ENCODE results near the gene FAN1. TPM values are rescaled to one million over a fixed set of nuclear protein-coding genes. Genes with fewer than 3 reads are reported as not detected.

Gene FAN1
- total RNA-seq, 1 donor from 2014 or later = 35.3 TPM

DNA sequence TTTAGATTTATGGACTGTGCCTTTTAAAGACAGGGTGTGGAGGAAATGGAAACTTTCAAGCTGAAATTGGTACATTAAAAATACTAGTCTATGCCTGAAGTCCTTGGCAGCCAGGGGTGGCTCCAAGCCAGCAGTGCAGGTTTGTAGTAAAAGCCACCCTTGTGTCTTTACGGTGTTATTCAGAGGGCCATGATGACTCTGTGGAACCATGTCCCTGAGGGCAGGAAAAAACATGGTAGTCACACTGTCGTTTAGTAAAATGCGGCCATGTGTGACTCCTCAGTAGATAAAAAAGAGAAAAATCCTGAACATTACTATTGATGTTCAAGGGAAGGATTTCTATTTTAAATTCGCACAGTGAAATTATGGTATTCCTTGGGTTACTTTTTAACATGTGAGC lies 2.7 kb downstream of the FAN1 start:
- peaks cover 16% of the 10 kb centered on the region for H3K36me3 Mint-ChIP-seq
- Histone ChIP-seq H4K20me1 (ENCODE audit: low read depth) (no peaks in the 10 kb centered on the region), H3K36me3 (peaks cover 12% of the 10 kb centered on the region), H3F3A (ENCODE audit: low read depth) (peaks cover 18% of the 10 kb centered on the region), H2AFZ (replicated peaks) (no peak overlapping the region), H3K27me3 (no peaks in the 10 kb centered on the region), H3K4me3 (no peak overlapping the region), H3K27ac (no peak overlapping the region), H3K9ac (no peak overlapping the region), H3K4me1 (peaks cover 7% of the 10 kb centered on the region), H3K4me2 (no peak overlapping the region), H3K79me2 (ENCODE audit: low read depth) (no peaks in the 10 kb centered on the region), H3K9me3 (ENCODE audit: low read depth) (no peaks in the 10 kb centered on the region)
- H3K9me3 Mint-ChIP-seq = no peaks in the 10 kb centered on the region
- H3K27me3 Mint-ChIP-seq (ENCODE audit: insufficient read depth, low read depth) = no peaks in the 10 kb centered on the region
- DNase-seq (ENCODE audit: low spot score) = no peak
- peaks cover 8% of the 10 kb centered on the region for H3K4me1 Mint-ChIP-seq
- TF ChIP-seq, protein P1, sequence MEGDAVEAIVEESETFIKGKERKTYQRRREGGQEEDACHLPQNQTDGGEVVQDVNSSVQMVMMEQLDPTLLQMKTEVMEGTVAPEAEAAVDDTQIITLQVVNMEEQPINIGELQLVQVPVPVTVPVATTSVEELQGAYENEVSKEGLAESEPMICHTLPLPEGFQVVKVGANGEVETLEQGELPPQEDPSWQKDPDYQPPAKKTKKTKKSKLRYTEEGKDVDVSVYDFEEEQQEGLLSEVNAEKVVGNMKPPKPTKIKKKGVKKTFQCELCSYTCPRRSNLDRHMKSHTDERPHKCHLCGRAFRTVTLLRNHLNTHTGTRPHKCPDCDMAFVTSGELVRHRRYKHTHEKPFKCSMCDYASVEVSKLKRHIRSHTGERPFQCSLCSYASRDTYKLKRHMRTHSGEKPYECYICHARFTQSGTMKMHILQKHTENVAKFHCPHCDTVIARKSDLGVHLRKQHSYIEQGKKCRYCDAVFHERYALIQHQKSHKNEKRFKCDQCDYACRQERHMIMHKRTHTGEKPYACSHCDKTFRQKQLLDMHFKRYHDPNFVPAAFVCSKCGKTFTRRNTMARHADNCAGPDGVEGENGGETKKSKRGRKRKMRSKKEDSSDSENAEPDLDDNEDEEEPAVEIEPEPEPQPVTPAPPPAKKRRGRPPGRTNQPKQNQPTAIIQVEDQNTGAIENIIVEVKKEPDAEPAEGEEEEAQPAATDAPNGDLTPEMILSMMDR (IDR thresholded peaks at IDR 0.05) = no peak
- TF ChIP-seq EZH2 (IDR thresholded peaks at IDR 0.05) (no peak), EZH2phosphoT487 (IDR thresholded peaks at IDR 0.05) (no peak)
- no peak overlapping the region for H3K4me3 Mint-ChIP-seq
- H3K27ac Mint-ChIP-seq = no peak overlapping the region

DNA sequence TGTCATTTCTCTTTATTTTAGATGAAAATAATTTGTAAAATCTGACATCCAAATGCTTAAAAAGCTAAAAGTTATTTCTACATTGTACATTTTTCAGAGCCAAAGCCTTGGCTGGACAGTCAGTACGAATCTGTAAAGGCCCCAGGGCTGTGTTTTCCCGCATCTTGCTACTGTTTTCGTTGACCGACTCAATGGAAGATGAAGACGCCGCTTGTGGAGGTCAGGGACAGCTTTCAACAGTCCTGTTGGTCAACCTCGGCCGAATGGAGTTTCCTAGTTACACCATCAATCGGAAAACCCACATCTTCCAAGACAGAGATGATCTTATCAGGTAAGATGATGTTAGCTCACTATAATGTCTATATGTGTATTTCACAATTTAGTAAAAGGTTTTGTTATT lies 10.0 kb downstream of the FAN1 start:
- no peak overlapping the region for H3K4me3 ChIP-seq
- H3K9me3 ChIP-seq (ENCODE audit: low read depth) = no peaks in the 10 kb centered on the region
- no peak overlapping the region for H3K27ac ChIP-seq
- Mint-ChIP-seq H3K36me3 (peaks cover 29% of the 10 kb centered on the region), H3K4me3 (no peak overlapping the region), H3K4me1 (no peaks in the 10 kb centered on the region), H3K27me3 (ENCODE audit: insufficient read depth, low read depth) (no peaks in the 10 kb centered on the region), H3K27ac (no peak overlapping the region), H3K9me3 (no peaks in the 10 kb centered on the region)
- H3K36me3 ChIP-seq = peaks cover 21% of the 10 kb centered on the region
- H3K27me3 ChIP-seq = no peaks in the 10 kb centered on the region
- H3K4me1 ChIP-seq = no peaks in the 10 kb centered on the region
- H3K79me2 ChIP-seq (ENCODE audit: low read depth) = peaks cover 3% of the 10 kb centered on the region
- no peaks in the 10 kb centered on the region for H4K20me1 ChIP-seq (ENCODE audit: low read depth)
- TF ChIP-seq, protein P1 (IDR thresholded peaks at IDR 0.05) = no peak
- TF ChIP-seq EZH2phosphoT487 (IDR thresholded peaks at IDR 0.05) = no peak
- no peak for TF ChIP-seq EZH2 (IDR thresholded peaks at IDR 0.05)
- no peak for DNase-seq (ENCODE audit: low spot score)
- no peak overlapping the region for H3K9ac ChIP-seq
- H3K4me2 ChIP-seq = no peak overlapping the region
- H2AFZ ChIP-seq (replicated peaks) = no peak overlapping the region
- no peaks in the 10 kb centered on the region for H3F3A ChIP-seq (ENCODE audit: low read depth)

DNA sequence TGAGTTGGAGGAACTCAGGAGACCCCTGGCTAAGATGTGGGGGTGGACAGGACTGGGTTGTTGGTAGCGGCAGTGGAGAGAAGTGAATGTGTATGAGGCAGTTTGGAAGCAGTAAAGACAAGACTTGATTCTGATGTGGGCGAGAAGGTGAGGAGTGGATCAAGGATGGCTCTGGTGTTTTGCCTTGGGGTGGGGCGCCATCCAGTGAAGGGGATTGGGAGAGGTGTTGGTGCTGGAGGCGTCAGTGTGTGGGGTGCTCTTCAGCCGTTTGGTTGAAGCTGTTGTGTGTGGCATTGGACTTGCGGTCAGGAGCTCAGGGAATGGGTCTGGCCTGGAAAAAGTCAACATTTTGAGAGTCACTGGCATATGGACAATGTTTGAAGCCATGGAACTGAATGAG lies 13.3 kb downstream of the FAN1 start:
- H3K27me3 Mint-ChIP-seq (ENCODE audit: insufficient read depth, low read depth) = no peaks in the 10 kb centered on the region
- H3K36me3 ChIP-seq = peaks cover 11% of the 10 kb centered on the region
- H3K9me3 ChIP-seq (ENCODE audit: low read depth) = no peaks in the 10 kb centered on the region
- no peaks in the 10 kb centered on the region for H3K27me3 ChIP-seq
- no peak overlapping the region for H3K4me3 ChIP-seq
- no peak overlapping the region for H3K27ac ChIP-seq
- peaks cover 9% of the 10 kb centered on the region for H3K4me1 ChIP-seq
- H2AFZ ChIP-seq (replicated peaks) = no peak overlapping the region
- peaks cover 5% of the 10 kb centered on the region for H4K20me1 ChIP-seq (ENCODE audit: low read depth)
- peaks cover 10% of the 10 kb centered on the region for H3F3A ChIP-seq (ENCODE audit: low read depth)
- no peak overlapping the region for H3K4me2 ChIP-seq
- TF ChIP-seq, protein P1 (IDR thresholded peaks at IDR 0.05) = no peak
- TF ChIP-seq EZH2 (IDR thresholded peaks at IDR 0.05) (no peak), EZH2phosphoT487 (IDR thresholded peaks at IDR 0.05) (no peak)
- H3K79me2 ChIP-seq (ENCODE audit: low read depth) = peaks cover 3% of the 10 kb centered on the region
- DNase-seq (ENCODE audit: low spot score) = no peak
- peaks cover 32% of the 10 kb centered on the region for H3K36me3 Mint-ChIP-seq
- H3K4me3 Mint-ChIP-seq = no peak overlapping the region
- no peaks in the 10 kb centered on the region for H3K9me3 Mint-ChIP-seq
- peaks cover 7% of the 10 kb centered on the region for H3K4me1 Mint-ChIP-seq
- peak overlapping the region; percentile 7 for H3K27ac Mint-ChIP-seq
- H3K9ac ChIP-seq = no peak overlapping the region

All from neural progenitor cell (in vitro differentiated cells).